Measurements from ENCODE around the gene MUC5B.

GRCh38 chr11:1198561-1199240 lies 24.2 kb upstream of the MUC5B start:
- TF ChIP-seq EZH2 (IDR thresholded peaks at IDR 0.05; ENCODE audit: low read length, unreplicated experiment) (no peak), CTCF (conservative IDR thresholded peaks at IDR 0.05; ENCODE audit: low read depth, low read length) (no peak), EZH2phosphoT487 (IDR thresholded peaks at IDR 0.05; ENCODE audit: borderline replicate concordance, low read length) (no peak)

Data from PC-3 (cell line).